Measurements from ENCODE around the gene ZNF625. TPM values are rescaled to one million over a fixed set of nuclear protein-coding genes. Genes with fewer than 3 reads are reported as not detected.
A peak's percentile ranks its signal among the peaks of the same experiment; 100 is the strongest.

The ZNF625 gene
- total and polyA plus RNA-seq, 8 donors = 1.3 to 4.3 (median 2.4) TPM

- Histone ChIP-seq H3K9me3 (no peaks in the 10 kb centered on the region), H3K36me3 (no peaks in the 10 kb centered on the region), H3K4me3 (peak overlapping the region in 3 of 4 donors; percentile 62 to 95 (median 91)), H3K27me3 (no peaks in the 10 kb centered on the region), H3K27ac (peak overlapping the region in 2 of 4 donors; percentile 20 to 55), H3K4me1 (peaks cover 0 to 5% (median 3%) of the 10 kb centered on the region in 3 donors)
- DNase-seq (no peak), FAIRE-seq (no peak), ATAC-seq (peak in 1 of 4 donors; percentile 3)
- 16 to 20% methylated on average over 11 of the region's 11 CpGs for WGBS, 2 donors
- intact Hi-C loops (cut with DNase I) = no loop called here
- no peak for TF ChIP-seq CTCF (IDR thresholded peaks at IDR 0.05)
Measured at GRCh38 chr19:12155324-12155860, 1.1 kb downstream of the ZNF625 start.

- Histone ChIP-seq H3K27me3 (no peaks in the 10 kb centered on the region), H3K4me3 (no peak overlapping the region), H3K4me1 (peaks cover 0 to 6% (median 6%) of the 10 kb centered on the region in 3 donors), H3K27ac (no peak overlapping the region), H3K9me3 (no peaks in the 10 kb centered on the region), H3K36me3 (peaks cover 0 to 18% (median 8%) of the 10 kb centered on the region in 3 donors)
- no peak for DNase-seq
- intact Hi-C loops (cut with DNase I) = no loop called here
- no peak for ATAC-seq
- WGBS, 2 donors = 92 to 96% methylated on average over 8 of the region's 8 CpGs
- no peak for FAIRE-seq
- TF ChIP-seq CTCF (IDR thresholded peaks at IDR 0.05) = no peak
Measured at GRCh38 chr19:12145348-12145747, 11.2 kb downstream of the ZNF625 start.

- peaks cover 0 to 13% (median 8%) of the 10 kb centered on the region in 3 donors for H3K36me3 ChIP-seq
- FAIRE-seq (no peak), DNase-seq (no peak), ATAC-seq (no peak)
- intact Hi-C loops (cut with DNase I) = loop anchor here in 2 of 3 donors (5.0 kb wide), 2 partner anchors 79 to 84 kb away; partner anchors contain the start of gene ZNF844 (in 1 of the 2)
- H3K27me3 ChIP-seq = no peaks in the 10 kb centered on the region
- no peak overlapping the region for H3K4me3 ChIP-seq
- H3K4me1 ChIP-seq = peaks cover 0 to 12% (median 6%) of the 10 kb centered on the region in 3 donors
- TF ChIP-seq CTCF (IDR thresholded peaks at IDR 0.05) = no peak
- no peaks in the 10 kb centered on the region for H3K9me3 ChIP-seq
- H3K27ac ChIP-seq = no peak overlapping the region
- WGBS, 2 donors = 43 to 45% methylated on average over 10 of the region's 10 CpGs
Measured at GRCh38 chr19:12141405-12141736, 15.2 kb downstream of the ZNF625 start.

- DNase-seq (peak; percentile 84 to 93 (median 90)), ATAC-seq (peak; percentile 86 to 94 (median 88)), FAIRE-seq (no peak)
- WGBS, 2 donors = 3 to 4% methylated on average over 17 of the region's 17 CpGs
- Histone ChIP-seq H3K27ac (peak overlapping the region; percentile 68 to 90 (median 78)), H3K9me3 (no peaks in the 10 kb centered on the region), H3K4me3 (peak overlapping the region; percentile 67 to 77 (median 68)), H3K4me1 (peaks cover 0 to 12% (median 6%) of the 10 kb centered on the region in 3 donors), H3K36me3 (peaks cover 0 to 10% (median 2%) of the 10 kb centered on the region in 3 donors), H3K27me3 (no peaks in the 10 kb centered on the region)
- peak; percentile 89 to 95 (median 92) for TF ChIP-seq CTCF (IDR thresholded peaks at IDR 0.05)
- intact Hi-C loops (cut with DNase I) = loop anchor here in 2 of 3 donors (5.0 kb wide), 2 partner anchors 78 to 83 kb away; partner anchors contain the start of gene ZNF844 (in 1 of the 2)
Measured at GRCh38 chr19:12140545-12141404, 15.8 kb downstream of the ZNF625 start.

Data from pancreas (tissue), 10 donors.